ENCODE measurements around the gene CREB3L2.

DNA sequence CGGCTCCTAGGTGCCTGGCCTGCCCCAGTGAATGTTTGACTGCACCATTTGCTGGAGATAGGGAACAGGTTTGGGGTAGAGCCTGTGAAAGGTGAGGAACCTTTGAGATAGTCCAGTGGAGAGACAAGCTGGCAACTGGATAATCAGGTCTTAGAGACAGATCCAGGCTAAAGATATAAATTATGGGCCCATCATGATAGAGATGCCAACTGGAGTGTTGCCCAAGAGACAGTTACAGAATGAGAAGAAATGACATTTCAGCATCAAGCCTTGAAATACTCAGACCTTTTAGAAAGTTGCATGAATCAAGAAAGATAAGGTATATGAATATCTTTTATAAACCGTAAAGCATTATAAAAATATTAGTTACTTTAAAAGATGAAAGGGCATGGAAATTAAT lies 27.1 kb downstream of the CREB3L2 start:
- TF ChIP-seq, protein P1, sequence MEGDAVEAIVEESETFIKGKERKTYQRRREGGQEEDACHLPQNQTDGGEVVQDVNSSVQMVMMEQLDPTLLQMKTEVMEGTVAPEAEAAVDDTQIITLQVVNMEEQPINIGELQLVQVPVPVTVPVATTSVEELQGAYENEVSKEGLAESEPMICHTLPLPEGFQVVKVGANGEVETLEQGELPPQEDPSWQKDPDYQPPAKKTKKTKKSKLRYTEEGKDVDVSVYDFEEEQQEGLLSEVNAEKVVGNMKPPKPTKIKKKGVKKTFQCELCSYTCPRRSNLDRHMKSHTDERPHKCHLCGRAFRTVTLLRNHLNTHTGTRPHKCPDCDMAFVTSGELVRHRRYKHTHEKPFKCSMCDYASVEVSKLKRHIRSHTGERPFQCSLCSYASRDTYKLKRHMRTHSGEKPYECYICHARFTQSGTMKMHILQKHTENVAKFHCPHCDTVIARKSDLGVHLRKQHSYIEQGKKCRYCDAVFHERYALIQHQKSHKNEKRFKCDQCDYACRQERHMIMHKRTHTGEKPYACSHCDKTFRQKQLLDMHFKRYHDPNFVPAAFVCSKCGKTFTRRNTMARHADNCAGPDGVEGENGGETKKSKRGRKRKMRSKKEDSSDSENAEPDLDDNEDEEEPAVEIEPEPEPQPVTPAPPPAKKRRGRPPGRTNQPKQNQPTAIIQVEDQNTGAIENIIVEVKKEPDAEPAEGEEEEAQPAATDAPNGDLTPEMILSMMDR (IDR thresholded peaks at IDR 0.05 in 4 of 5, conservative IDR thresholded peaks at IDR 0.05 in 1 of 5): no peak
- no peak for TF ChIP-seq POLR2A (IDR thresholded peaks at IDR 0.05)
